Bone marrow (tissue), 2 donors: ENCODE data around the gene SEZ6.
"Not testable (repeated sequence)": the region's sequence is repeated elsewhere in the genome, so short reads cannot be mapped to it uniquely, and the experiment has no call there.

Experiments
- DNase-seq, 2 donors: peaks; one replicate each; lab custom pipeline; 2025; lab: John Stamatoyannopoulos, UW

Gene SEZ6

DNA sequence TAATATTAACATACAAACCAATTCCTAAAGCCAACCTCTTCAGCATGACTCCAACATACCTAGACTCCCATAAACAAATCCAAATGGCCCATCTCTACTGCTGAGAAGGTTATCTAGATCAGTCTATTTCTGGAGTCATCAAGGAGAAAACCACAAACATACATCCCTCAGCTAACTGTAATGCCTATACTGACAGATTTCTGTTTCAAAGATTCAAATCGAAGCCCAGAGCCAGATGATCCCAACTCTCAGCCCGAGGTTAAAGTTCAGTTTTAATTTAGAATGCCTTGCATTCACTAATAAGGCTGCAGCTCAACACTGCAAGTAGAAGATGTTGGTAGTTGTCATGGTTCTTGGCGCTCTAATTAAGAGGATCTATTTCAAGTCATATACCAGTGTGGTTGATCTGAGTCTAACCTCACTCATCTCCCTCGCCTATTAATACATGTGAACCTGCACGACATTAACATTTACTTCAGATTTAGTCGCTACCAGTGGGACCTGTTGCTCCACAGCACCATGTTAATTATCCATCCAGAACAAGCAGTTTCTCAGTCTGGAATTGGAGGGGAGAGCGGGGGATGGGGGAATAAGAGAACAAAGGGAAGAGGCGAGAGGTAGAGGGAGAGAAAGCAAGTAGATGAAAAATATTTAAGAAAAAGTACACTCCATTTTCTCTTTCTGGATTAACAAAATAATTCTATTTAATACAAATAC, 69.9 kb downstream of the SEZ6 start:
- no peak for DNase-seq

DNA sequence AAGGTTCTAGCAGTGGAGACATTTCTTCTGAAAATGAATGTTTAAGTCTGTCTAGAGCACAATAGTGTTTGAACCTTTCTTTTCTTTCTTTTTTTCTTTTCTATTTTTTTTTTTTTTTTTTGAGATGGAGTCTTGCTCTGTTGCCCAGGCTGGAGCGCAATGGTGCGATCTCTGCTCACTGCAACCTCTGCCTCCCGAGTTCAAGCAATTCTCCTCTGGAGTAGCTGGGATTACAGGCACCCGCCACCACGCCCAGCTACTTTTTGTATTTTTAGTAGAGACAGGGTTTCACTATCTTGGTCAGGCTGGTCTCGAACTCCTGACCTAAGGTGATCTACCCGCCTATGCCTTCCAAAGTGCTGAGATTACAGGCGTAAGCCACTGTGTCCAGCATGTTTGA, 71.3 kb downstream of the SEZ6 start:
- DNase-seq, result not testable (repeated sequence)

DNA sequence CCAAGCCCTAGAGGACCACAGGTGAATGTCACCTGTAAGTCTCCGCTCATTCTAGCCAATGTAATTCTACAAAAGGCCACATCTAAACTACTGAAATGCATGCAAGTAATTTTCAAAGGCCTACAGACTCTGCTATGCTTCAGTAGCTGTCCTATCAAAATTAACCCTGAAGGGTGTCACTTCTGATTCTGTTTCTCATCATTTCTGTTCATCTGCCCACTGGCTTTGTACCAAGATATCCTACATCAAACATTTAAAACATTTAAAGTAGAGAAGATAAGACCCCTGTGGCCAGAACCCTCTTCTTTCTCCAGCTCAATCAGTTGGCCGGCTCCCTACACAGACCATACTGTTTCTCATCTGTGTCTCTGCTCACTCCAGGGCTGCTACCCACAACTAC, 76.0 kb downstream of the SEZ6 start:
- DNase-seq, result no peak

DNA sequence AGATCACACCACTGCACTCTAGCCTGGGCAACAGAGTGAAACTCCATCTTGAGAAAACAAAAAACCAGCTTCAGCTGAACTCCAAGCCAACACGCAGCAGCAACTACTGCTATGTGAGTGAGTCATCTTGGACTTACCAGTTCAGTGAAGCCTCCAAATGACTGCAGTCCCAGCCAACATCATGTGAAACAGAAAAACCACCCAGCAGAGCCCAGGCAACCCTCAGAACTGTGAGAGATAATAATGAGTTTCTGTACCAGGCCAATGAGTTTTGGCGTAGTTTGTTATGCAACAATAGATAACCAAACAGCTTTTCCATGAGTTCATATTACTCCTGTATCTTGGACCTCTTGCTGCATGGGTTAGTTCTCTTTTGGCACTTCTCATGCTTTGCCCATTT, 77.8 kb downstream of the SEZ6 start:
- peak in 1 of 2 donors; percentile 23 for DNase-seq

DNA sequence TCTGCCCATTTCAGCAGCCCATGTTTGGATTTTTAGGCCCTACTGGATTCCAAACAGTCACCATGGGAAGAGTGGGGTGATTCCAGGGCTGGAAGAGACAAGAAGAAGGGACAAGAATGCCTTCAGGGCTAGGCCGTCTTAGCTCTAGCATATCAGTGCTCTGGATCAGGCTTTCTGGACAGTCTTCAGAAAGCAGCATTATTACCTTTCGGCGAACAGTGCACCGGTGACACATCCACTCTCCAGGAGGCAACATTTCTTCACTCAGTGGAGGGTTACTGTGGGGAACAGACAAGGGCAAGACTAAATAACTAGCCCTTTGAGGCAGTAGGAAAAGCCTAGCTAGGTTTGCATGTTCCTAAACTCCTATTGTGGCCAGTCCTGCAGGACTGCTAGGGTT, 79.0 kb downstream of the SEZ6 start:
- DNase-seq, result no peak

DNA sequence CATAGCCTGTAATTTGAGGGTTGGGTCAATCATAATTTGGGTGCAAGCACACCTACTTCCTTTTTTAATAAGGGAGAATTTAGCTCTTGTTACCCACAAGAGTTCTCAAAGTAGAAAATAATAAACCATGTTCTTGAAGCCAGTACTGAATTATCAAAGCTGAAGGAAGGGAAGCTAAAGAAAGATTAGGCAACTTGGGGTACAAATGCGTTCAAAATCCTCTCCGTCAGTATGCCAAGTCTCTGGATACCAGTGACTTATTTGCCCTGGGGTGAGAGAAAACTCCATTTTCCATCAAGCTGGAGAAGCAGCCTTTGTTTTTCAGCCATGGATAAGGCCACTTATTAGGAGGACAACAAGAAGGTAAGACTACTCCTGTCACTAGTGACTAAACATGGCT, 79.5 kb downstream of the SEZ6 start:
- DNase-seq, result no peak

DNA sequence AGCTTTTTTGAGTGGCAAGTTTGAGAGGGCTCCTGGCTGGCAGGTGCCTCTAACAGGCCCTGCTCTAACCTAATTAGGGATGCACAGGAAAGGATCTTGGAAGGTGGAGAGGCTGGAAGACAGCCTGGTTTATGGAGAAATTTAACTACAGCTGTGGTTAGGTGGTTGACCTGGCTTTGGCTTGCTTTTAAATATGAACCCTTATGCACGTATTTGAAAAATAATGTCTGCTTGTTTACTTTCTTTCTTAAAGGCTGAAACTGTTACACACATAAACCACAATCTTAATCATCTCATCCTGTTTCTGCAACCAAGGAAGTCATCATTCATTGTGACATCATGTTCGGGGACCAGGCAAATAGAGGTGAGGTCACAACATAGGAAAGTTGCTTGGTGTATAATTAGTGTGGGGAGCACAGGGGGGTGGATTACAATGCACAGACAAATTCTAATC, 79.9 kb downstream of the SEZ6 start:
- peak in 1 of 2 donors; percentile 91 for DNase-seq

DNA sequence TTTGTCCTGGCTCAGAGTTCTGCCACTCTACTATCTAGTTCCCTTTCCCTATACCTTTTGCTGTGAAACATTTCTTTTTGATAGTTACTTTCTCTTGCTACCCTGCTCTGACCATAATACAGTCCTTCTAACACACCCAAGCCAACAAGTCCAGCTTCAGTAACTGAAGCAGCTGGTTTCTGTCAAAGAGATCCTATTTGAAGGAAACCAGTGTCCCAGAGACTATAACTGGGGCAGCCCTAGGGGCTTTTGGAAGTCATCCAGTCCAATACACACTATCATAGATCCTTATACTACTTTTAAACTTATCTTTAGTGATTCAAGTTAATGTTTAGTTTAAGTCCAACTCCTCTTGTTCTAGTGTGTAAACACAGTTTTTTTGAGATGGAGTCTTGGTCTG, 85.6 kb downstream of the SEZ6 start:
- no peak for DNase-seq

DNA sequence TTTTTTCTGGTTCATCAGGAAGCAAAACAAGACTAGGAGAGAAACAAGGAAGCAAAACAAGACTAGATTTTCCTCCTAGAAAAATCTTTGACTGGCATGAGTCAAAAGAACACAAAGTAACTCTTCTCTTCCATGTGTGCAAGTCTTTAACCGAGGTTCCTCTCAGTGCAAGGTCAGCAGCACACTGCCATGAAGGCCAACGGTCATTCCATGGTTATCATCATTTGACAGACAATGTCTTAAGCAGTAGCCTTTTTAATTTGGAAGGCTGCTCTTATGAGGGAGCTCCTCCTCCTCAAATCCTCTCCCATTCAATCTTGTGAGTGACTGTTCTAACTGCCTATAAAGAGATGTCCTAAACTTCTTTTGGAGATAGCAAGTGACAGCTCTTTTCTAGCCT, 87.5 kb downstream of the SEZ6 start:
- no peak for DNase-seq

DNA sequence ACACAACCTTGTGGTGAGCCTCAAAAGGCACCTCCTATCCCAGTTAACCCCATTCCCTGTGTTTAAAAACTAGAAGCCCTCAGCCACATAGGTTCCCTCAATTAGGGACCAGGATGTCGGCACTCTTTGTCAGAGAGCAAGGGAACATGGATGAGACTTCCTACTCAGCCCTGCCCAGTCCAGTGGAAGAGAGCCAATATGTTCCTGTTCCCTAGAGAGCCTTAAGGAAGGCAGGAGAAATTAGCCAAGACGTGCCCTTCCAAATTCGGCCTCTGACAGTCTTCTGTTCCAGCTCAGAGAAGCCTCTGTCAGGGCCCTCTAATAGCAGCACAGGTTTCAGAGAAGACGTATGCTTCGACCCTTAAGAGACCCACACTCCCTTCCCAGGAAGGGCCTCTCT, 88.4 kb downstream of the SEZ6 start:
- DNase-seq, result no peak

DNA sequence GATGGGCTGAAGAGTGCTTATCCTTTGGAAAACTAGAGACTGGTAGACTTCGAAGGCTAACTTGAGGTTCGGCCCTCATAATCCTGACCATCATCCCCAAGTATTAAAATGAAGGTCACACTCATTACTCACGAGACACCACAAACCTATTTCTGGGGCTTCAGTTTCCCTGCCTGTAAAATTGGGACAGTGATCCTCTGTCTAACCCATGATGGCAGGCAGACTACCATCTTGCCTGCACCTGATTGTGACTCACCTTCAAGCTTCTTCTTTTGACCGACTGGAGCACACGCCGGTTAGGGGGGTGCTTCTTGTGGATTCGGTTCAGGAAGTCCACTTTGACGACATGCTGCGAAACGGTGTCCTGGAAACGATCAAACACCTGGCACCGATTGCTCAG, 88.8 kb downstream of the SEZ6 start:
- DNase-seq, result no peak

DNA sequence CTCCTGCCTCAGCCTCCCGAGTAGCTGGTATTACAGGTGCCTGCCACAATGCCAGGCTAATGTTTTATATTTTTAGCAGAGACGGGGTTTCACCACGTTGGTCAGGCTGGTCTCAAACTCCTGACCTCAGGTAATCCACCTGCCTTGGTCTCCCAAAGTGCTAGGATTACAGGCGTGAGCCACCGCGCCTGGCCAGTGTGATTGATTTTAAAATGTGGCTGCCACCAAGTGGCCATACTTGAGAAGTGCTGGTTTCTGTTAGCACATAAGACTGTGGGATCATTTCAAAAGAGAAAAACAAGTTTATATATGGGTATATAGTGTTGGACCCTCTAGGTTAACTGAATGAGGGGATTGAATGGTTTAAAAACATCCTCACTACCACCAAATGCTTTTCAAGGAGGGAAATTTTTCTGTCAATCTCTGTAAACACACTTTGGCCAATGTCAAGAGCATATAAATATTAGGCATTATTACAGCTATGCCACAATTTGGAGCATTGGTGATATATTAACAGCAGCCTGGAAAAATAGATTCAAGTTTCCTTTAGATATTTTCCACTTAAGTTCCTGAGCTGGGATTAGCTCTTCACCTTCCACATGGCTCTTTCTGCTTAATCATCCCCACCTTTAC, 89.4 kb downstream of the SEZ6 start:
- DNase-seq, result peak in 1 of 2 donors; percentile 14

DNA sequence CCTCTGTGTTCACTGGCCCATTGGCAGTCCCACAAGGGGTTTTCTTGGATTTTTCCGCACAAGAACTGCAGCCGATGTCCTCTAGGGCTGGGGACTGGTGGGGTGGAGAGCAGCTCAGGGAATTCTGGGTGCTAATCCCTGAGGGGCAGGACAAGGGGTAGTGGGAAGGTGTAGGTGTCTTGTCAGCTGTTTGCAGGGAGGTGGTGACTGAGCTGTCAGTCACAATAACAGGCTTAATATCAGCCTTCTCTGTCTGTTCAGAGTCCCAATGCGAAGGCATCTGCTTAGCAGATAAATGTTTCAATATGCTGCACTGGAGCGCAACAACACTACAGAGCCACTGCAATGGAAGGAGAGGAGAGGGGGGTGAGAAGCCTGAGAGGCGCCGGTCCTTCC, 92.9 kb downstream of the SEZ6 start:
- no peak for DNase-seq

DNA sequence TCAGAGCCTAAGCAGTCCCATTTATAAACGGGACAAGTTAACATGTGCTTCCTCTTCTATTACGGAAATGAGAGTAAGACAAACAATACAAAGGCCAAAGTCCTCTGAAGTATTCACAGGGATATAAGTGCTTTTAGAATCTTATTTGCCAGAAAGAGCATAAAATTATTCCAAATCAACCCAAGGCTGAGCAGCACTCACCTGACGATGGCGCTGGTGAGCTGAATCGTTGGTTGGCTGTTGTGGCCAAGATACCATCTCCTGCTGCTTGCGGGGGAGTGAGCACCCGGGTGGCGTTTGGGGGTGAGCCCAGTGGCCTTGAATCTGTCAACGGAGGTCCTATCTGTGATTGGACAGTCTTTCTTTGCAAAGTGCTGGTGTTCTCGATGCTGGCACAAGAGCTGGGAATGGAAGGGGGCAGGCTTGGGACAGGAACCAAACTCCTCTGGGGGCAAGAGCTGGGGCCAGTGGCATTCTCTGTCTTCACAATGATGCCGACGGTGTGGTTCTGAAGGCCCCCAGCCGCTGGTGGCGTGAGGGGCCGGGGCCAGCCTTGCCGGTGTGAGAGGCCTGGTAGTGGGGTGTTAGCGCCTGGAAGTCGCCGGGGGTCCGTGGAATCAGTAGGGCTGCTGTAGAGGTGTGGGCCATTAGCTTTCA, 93.4 kb downstream of the SEZ6 start:
- no peak for DNase-seq

DNA sequence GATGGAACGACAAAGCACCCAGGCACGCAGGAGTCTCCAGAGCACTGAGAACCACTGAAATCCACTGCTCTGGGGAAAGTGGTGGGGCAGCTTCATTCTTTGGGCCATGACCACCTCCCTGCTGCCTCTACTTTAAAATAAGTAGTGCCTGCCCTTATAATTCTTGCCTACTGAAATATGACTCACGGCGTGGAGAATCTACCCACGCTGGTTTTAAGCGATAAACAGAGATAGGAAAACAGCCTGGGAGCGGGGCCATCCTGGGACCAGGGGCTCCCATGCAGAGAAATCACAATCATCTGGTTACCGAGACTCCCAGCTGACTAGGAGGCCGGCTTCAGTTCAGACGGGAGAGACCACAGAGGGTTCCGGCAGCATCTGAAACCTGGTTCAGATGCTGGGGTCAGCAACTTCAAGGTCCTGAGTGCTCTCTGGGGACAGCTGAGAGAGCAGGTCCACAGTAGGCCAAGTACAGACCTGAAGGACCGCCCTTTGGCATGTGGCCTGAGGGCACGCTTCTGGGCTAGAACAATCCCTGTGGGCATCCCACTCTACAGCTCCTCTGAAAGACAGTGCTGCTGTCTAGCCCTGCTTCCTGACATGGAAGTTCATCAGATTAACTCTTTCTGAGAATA, 94.3 kb downstream of the SEZ6 start:
- no peak for DNase-seq

DNA sequence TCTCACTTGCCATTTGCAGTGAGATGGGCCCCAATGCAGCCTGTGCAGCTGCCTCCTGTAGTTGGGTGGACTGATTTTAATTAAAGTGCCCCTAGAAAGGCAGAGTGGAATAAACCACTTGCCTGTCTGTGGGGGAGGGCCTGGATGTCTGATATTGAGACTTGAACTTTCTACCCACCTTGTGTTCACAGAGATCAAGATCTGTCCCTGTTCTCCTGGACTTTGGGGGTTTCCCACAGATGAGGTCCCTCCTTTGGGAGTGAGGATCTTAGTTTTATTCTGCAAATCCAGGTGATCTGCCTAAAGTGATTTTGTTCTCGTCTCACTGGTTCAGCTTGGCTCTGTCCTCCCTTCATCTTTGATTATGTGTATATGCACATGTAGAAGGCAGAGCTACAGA, 95.3 kb downstream of the SEZ6 start:
- no peak for DNase-seq

DNA sequence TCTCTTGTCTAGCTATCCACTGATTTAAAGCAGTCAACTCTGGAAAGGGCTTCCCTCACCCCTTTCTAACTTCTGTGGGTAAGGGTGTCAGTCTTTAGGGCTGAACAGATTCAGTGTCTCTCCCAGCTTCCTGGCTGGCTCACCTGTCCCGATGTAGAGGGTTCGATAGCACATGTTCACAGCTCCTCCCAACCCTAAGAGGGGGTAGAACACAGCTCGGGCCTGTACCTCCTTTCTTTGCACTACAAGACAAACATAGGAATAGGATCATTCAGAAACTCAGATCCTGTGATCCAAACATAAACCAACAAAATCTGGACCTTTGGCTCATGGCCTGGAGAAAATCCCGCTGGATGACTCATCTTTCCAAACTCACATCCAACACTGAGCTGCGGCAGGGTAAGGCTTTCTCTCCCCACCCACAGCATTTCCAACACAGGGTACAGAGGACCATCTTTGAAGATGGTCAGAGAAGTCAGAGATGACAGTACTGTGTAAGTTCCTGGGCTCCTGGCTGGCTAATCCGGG, 97.1 kb downstream of the SEZ6 start:
- DNase-seq, result no peak

DNA sequence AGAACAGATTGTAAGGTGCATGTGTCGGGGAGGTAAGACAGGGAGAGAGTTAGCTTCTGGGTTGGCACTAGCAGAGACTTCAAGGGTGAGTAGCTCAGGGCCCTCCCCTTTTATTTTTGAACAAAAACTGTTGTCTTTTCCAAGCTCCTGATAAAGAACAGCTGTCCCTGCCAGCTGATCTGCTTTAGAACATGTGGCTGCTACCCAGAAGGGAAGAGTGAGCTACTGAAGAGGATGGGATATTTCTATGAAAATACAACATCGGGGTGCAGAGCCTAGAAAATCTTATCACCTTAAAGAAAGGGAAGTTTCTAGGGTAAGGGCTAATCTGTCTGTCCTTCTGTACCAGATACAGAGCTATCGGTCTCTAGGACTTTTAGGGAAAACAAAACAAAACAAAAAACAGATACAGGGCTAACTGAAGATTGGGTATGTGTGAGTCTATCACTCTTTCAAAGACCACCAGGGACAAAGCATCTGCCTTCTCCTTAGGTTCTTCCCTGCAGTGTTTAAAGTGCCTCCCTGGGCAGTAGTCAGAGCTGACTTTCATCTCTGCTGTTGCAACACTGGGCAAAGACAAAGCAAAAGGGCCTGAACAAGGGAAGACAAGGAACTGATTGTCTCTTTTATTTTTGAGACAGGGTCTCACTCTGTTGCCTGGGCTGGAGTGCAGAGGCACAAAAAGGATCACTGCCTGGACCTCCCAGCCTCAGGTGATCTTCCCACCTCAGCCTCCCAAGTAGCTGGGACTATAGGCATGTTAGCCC, 97.9 kb downstream of the SEZ6 start:
- DNase-seq, result no peak

DNA sequence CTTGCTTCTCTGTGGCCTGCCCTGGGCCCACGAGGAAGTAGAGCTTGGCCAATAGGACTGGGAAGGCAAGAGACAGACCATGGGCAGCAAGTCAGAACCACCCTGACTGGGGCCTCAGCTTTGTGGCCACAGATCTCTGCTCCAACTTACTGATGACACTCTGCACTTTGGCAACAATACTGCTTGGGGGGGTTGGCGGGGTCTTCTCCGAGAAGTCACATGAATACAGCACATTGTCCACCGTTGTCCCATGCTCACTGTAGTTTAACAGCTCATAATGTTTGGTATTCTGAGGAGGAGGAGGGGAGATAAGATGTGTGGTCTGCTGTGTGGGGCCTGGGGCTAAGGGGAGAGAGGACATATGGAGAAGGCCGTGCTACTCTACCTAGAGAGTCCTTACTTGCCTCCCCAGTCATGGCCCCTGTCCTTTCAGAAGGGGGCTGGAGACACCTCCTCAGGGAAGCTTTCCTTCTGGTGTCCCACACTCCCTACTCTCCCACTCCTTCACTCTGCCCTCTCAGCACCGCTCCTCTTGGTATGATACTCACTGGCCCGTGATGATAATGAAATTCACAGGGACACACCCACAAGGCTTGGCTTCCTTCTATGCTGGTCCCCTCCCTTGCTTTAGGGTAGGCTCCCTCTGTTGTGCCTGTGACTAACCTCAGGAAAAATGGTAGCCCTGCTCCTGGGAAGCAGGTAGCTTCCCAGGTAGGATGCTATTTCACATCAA, 99.0 kb downstream of the SEZ6 start:
- DNase-seq, result no peak

DNA sequence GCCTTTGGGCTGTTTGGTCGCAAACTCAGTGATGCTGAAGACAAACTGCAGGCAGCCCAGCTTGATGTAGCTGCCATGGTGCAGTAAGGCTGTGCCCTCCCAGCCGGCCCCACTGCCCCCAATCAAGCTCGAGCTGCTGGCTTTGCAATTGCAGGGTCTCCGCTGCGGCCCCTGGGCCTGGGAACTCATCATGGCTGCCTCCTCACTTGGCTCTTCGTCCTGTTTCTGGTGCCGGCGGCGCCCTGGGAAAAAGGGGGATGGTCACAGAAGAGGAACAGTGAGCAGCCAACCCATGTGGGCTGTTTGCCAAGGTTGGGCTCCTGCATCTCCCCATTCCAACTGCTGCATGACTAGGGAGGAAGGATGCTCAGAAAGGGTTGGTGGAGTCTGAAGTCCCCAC, 99.6 kb downstream of the SEZ6 start:
- DNase-seq, result no peak
